Anterior cingulate cortex (tissue), 58 donors: ENCODE data around the gene KIRREL3.

Experiments used
- DNase-seq, 58 donors: peaks; one replicate each; lab custom pipeline; 2025; lab: John Stamatoyannopoulos, UW

The KIRREL3 gene

DNA sequence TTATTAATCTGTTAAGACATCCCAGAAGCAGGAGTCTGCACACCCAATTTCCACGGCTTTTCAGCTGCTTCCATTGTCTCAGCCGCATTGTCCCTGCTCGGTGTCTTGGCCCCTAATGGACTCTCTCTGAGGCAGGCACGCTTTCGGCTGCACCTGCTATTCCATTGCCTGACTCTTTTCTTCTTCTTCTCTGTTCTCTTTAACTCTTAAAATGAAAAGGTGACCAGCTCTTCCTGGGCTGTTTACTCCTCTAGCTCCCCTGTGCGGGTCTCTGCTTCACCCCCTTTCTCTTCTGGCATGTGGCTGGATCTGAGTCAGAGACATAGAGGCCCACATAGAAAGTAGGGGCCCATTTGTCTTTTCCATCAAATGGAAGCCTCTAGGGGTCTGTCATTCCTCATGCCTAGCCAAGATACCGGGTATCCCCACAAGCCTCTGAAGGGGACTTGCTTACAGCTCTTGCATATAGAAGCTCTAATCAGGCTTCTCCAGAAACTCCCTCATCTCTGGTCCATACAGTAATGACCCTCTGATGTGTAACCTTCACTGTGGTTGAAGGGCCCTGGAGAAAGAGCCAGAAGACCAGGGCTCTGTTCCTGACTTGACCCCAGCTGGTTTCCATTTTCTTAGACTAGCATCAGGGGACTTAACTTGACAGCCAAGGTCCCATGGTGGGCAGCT is 401.2 kb downstream of the KIRREL3 start:
- DNase-seq = no peak

DNA sequence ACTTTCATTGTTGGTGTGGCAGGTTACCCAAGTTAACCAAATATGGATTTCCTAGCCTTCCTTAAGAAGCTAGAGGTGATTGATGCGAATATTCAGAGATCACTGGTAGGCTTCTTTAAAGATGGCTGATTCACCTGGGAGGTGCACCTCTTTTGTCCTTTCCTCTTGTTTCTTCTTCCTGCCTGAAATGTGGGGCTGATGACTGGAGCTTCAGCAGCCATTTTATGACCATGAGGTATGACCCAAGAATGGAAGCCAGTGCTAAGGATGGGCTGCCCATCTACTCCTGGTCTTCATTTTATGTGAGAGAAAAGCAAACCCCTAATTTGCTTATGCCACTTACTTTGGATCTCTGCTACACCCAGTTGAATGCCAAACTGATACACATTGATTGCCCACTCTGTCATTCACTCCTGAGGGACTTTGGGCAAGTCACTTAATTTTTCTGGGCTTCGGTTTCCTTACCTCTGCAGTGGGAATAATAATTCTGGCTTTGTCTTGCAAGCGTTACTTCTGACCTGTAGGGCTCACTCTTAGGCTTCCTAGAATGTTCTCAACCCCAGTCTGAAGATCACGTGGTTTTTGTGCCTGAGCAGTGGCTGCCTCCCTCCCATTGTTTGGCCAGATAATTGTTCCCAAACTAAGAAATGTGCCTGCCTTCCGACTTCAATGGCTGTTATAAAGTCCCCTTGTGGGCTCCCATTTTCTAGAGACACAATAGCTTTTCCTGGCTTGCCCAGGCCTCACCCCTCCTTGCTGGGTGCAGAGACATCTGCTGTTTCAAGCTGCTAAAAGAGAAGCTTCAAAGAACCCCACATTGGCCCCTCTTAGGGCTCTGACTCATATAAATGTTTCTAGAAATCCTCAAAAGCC is 402.0 kb downstream of the KIRREL3 start:
- DNase-seq = no peak

DNA sequence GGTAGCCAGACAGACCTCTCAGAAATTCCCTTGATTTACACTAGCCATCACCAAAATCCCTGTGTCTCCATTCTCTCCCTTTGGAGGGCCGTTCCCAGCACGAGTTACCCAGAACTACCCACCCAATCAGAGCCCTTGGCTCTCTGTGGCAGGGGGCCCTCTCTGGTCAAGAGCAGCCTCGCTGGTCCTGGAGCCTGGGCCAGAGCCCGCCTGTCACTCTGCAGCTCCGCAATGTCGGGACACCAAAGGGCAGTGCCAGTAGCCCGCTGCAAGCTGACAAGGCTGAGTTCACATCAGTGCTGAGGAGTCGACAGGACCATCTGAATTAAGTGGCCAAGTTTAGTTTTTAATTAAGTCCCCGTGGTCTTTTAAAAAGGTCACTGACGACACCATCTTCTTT is 403.5 kb downstream of the KIRREL3 start:
- DNase-seq = no peak

DNA sequence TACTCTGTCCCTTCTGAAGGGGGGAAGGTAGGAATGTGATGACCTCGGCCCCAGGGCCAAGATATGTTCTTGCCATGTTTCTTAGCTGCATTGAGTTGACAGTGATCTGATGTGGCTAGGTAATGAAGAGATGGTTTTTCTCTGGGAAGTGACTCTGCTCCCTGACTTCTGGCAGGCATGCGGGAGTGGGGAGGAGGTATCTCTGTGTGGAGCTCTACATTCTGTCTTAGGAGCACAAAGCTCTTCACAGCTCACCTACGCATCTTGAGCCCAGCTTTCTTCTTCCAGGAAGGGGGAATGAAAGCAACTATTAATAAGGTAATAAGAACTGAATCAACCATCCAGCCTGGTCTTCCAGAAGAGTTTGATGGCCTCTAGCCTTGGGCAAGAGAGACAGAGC is 404.1 kb downstream of the KIRREL3 start:
- no peak for DNase-seq

DNA sequence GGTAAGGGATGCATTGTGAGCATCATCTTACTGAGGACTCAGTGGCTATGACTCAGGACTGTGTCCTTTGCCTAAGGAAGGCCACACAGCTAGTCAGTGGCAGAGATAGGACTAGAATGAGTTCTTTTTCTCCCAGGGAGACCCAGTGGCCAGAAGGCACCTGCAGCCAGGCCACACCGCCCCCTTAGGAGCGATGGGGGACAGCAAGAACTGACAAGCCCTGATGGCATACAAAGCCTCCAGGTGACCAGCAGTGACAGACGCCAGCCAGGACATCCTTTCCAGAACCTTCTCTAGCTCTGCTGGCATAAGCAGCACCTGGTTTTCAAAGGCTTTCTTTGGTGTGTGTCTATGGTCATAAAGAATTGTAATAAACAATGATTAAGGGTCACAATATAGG is 405.0 kb downstream of the KIRREL3 start:
- no peak for DNase-seq

DNA sequence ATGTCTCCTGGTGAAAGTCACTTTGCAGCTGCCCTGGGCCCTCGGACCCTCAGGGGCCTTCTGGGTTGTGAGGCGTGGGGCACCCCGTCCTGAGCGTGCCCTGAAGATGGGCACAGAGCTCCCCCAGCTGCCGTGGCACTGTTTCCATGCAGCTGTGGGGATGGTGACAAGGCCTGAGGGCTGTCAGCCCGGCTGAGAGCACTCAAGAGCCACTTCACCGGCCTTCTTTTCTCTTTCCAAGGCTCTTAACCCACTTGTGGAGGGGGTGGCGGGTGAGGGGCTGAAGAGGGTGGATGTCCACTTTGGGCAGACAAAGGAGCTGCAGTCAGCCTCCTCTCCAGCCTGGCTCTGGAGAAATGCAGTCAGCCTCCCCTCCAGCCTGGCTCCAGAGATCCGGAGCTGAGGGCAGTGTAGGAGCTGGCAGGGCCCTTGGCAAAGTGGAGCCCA is 405.6 kb downstream of the KIRREL3 start:
- peak in 1 of 58 donors; percentile 13 for DNase-seq

DNA sequence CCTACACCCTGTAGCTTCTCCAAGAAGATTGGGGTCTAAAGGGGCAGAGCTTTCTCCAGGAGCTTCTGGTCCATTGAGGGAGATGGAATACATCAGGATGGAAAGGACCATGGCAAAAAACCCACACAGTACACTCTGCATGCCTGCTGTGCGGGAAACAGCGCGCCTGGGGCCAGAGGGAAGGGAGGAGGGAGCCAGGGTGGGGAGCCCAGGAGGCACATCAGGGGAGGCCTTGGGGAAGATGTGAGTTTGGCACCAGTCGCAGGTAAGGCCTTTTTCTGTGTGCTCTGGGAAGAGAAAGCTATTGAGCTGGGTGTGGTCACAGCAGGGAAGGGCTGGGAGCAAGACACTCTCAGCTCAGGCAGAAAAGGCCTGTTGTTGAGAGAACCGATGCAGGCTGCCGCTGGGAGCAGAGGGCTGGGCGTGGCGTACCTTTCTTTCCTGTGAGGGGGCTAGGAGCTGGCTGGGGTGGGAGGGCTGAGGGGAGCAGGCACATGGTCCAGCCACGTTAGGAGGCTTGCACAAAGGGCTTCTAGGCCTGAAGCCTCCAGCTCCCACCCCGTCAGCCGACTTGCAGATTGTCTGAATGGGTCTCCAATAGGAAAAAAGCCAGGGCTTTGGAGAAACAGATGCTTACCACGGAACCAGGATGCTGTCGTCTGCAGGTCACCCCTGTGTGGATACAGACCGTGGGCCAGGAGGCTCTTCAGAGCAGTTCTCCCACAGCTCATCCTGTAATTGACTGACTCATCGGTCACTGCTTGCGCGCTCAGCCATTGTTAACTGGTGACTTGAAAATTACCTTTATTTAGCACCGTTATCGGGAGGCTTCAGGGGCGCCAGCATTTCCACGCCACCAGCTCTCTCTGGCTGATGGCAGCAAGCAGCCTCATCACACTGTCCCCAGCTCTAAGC is 407.8 kb downstream of the KIRREL3 start:
- DNase-seq = peak in 1 of 58 donors; percentile 15

DNA sequence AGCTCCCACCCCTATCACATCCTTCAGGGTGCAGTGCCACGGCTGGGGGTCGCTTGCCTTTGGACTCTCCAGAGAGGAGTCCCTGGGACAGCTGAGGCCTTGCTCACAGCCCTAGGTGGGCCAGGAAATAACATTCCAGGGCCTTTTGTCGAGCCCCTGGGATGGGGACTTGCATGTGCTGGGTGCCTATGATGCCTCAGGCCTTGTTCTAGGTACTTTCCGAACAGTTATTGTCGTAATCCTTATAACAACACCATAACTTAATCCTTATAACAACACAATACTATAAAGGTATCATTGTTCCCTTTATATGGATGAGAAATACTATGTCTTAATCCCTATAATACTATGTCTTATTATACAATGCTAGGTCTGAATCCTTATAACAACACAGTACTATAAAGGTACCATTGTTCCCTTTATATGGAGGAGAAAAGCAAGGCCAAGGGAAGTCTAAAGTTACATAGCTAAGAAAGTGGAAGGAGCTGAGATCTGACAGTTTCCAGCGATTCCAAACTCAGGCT is 408.5 kb downstream of the KIRREL3 start:
- no peak for DNase-seq

DNA sequence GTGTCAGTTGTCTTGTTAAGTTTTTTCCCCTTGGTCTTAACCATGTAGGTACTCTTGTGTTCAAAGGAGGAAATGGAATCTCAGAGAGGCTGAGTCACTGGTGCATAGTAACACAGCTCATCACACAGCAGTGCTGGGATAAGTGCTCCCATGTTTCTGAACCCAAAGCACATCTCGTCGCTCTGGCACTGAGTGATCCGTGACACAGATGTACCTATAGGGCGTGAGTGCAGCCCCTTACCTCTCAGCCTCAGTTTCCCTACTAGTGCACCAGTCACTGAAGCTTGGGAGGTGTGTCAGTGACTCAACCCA is 411.1 kb downstream of the KIRREL3 start:
- DNase-seq = no peak

DNA sequence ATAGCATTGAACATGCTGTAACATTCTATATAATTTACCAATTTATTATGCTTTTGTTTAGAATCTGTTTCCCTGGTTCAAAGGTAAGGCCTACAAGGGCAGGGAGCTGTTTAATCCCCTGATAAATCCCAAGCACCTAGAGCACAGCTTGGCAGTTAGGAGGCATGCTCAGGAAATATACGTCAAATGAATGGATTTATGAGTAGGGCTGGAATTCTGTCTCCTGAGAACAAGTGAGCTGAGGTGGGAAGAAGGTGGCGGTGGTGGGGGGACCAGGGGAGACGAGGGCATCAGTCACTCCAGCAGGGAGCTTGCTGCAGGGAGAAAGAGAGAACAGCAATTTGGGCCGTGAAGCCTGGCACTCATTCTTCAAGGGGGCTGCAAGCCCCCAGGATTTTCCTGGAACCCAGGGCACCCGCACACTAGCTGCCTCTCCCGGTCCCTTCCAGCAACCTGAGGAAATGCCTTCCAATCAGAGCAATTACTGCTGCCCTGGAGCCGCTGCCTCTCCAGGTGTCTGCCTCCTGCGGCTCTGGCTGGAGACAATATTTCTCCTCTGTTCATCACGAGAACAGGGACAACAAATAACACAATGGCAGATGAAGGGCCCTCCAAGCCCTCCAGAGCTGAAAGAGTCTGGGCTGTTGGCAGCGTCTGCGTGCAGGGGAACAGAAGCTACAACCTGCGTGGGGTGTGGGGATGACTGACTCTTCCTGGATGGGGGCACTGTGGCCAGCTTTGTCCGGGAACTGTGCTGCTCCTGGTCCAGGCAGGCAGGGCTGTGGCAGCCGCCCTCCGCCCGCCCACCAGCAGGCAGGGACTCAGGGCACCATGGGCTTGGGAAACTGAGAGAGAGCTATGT is 411.7 kb downstream of the KIRREL3 start:
- no peak for DNase-seq

DNA sequence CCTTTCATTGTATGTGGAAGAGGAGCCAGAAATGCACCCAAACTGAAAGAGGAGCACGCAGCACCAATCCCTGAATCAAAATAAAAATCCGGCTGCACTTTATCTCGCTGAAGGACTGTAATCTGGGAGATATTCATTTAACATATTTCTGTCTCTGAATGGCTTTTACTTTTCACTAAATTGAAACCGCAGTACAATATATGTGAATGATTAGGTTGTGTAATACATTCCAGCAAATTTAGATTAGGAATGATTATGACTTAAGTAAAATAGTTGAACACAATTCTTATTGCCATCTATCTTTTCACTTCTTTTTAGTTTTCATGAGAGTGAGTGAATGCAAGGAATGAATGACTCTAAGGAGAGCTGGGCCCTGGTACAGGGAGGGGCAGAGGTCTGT is 413.0 kb downstream of the KIRREL3 start:
- DNase-seq = no peak

DNA sequence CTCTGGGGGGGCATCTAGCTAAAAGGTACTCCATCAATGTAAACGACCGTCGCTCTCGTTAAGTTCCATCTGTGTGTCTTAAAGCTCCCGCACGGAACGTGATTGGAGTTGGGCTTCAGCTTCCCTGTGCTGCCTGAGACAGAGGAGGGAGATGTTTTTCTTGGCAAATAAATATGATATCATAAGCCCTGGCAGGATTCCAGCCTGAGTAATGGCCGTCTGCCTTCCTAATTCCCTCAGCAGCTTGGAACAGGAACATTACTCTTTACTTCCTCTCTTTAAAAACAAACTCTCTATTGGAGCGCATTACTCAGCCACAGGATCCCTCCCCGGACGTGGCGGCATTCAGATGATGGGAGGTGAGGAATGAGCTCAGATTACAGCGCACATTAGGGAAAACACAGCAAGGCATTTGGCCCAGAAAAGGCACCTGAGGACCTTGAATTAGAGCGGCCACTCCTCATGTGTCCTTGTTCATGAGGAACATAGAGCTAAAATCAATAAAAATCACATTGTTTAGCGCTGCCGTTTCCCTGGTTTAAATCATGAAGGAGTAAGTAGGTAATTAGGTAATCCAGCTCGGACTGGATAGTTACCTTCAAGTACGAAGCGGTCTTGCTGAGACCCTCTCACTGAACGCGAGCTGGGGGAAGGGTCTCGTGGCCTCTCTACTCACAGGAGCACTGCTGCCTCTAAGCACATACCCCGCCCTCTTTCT is 414.6 kb downstream of the KIRREL3 start:
- DNase-seq = peak in 15 of 58 donors; percentile 6 to 56 (median 25)

DNA sequence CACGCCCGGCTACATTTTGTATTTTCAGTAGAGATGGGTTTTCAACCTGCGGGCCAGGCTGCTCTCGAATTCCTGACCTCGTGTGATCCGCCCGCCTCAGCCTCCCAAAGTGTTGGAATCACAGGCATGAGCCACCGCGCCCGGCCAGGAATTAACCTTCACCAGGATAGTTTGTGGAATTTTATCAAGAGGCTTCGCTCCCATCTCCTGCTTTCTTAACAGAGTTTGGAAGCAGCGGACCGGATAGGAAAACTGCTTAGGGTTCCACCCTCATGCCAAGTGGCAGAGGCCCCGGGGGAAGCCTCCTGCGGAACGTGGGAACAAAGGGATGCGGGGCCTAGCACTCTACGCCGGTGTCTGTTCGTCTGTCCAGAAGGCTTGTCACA is 415.2 kb downstream of the KIRREL3 start:
- no peak for DNase-seq

DNA sequence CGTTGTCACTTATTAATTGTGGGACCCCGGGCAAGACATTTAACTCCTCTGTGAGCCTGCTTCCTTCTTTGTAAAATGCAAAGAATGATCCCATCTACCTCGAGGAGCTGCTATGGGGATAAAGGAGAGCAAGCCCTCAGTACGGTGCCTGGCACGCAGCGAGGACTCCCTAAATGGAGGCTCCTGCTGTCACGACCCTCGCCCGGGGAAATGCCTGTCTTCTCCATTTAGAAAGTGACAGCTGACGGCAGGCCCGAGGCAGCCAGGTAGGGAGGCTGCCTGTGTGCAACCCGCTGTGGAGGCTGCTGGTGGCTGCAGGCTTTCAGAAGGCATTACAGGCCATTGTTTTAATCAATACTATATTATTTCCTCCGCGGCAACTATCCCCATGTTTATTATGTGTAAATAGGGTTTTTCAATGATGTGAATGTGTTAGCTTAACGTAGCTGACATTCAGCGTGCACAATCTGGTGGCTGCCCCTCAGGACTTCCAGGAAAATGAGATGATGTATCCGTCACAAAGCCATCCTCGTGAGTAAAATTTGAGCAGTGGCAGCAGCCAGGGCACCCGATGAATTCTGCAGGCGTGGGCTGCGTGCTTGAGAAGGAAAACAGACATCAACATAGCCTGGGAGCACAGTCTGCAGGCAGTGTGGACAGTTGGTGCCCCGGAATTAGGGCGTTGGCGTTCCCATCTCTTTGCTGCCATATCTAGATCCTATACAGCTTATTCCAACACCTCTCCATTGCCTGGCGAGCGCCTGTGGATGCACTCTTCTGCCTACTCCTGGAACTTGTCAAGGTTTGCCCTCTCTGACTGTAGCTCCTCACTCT is 416.8 kb downstream of the KIRREL3 start:
- no peak for DNase-seq

DNA sequence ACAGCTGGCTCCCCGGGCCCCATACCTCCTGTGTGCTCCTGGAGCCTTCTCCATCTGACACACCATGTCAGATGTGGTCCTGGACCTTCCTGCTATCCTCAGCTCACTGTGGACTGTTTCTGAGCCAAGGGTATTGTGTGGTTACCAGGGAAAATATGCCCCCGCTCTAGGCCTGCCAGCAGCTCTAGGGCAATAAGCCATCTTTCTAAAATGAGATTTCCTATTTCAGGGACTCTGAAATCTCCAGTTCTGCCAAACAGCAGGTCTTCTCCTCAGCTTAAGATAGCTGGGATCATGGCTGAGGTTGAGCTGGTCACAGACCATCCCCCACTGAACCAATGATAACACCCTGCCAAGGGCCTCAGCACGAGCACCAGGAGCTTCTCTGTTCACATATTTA is 417.5 kb downstream of the KIRREL3 start:
- no peak for DNase-seq

DNA sequence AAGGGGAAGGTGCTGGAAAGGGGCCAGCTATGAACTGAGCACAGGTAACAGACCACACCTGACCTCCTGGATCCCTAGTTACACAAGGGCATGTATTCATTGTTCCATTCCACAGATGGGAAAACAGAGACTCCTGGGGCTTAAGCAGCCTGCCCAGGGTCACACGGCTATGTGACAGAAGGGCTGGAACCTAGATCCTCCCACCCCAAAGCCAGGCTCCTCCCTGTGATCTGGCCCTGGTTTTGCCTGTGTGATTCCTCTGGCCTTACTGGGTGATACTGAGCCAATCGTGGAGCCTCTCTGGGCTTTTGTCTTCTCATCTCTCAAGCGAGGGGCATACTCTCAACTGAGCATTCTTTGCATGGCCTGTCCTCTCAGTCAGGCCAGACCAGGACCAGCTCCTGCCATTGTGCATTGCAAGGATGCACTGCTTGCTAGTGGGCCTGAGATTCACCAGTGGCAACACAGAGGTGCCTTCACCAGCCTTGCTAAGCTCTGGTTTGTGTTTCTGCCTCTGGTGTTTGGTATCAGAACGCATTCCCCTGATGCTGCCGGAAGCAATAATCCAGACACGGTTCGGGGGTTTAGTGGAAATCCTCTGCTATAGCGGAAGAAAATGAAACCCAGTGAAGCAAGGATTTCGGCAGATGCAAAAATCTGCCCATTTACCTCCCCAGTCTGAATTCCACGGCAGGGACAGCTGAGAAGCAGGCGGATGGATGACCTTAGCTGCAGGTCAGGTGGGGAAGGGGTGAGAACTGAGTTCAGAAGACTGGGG is 418.5 kb downstream of the KIRREL3 start:
- no peak for DNase-seq

DNA sequence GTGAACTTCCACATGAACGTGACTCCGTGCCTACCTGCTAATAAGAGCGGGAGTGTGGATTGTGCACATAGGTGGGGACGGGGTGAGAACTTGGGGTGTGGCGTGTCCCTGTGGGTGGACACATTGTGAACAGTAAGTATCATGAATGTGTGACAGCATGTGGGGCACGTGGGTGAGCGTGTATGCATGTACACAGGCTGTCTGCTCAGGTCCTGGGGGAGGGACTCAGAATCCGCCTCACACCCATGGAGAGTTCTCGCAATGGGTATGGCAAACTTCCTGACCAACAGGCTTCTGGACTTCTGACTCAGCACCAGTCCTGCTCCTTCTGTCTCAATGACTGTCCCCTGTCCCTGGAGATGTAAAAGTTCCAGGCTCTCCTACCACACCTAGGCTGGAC is 422.1 kb downstream of the KIRREL3 start:
- DNase-seq = no peak
